CD4-positive, alpha-beta T cell (primary cell): ENCODE results near the gene SNAP25. TPM values are rescaled to one million over a fixed set of nuclear protein-coding genes. Genes with fewer than 3 reads are reported as not detected.

Source experiments
- ATAC-seq: fragments of 200-7000 bp; cut with Tn5 transposase; one replicate; pipeline ENCODE4 v1.10.0; 2022; ENCODE audit warnings: mild to moderate bottlenecking; ENCODE audit not compliant: poor library complexity
- CTCF ChIA-PET: fragments of 350-600 bp; sonication (Branson Sonifier 250); formaldehyde crosslinking; loops from one replicate; lab custom pipeline; 2021; ENCODE audit warnings: antibody characterized with exemption, inconsistent platforms; lab: Charles Lee
- POLR2A ChIA-PET: fragments of 350-600 bp; sonication (Branson Sonifier 250); formaldehyde crosslinking; loops from one replicate; lab custom pipeline; 2021; ENCODE audit warnings: antibody characterized with exemption, inconsistent platforms; lab: Charles Lee
- DNase-seq, 14 experiments: peaks; one replicate each; pipeline ENCODE4 v3.0.0-alpha.2; 2013 to 2020; ENCODE audit warnings: mixed read lengths in 2 of 14
- H3K27ac ChIP-seq, 2 donors: one replicate each; pipeline versions ENCODE4 v1.5.1 to v1.7.0; 2013; ENCODE audit warnings: low read length in 2 of 2, low read depth in 1 of 2, mild to moderate bottlenecking in 1 of 2
- H3K27me3 ChIP-seq, 2 experiments: 1 replicate in 1 of 2; 2 replicates in 1 of 2; pipeline versions ENCODE4 v1.6.1 to v1.7.0; 2013; ENCODE audit warnings: low read length in 2 of 2, control low read depth in 1 of 2, mild to moderate bottlenecking in 1 of 2, moderate library complexity in 1 of 2; ENCODE audit not compliant: insufficient read depth in 2 of 2, control insufficient read depth in 1 of 2
- H3K36me3 ChIP-seq: one replicate; pipeline ENCODE4 v1.6.1; 2013; ENCODE audit warnings: low read length, control low read depth; ENCODE audit not compliant: insufficient read depth
- H3K4me1 ChIP-seq: one replicate; pipeline ENCODE4 v1.6.1; 2013; ENCODE audit warnings: low read length, control low read depth; ENCODE audit not compliant: insufficient read depth
- H3K4me3 ChIP-seq: one replicate; pipeline ENCODE4 v1.5.1; 2013; ENCODE audit warnings: mild to moderate bottlenecking, low read length, moderate library complexity
- H3K9me3 ChIP-seq, 2 experiments: 1 replicate in 1 of 2; 2 replicates in 1 of 2; pipeline versions ENCODE4 v1.6.1 to v1.7.0; 2013; ENCODE audit warnings: low read length in 2 of 2, mild to moderate bottlenecking in 2 of 2, control low read depth in 1 of 2, moderate library complexity in 1 of 2; ENCODE audit not compliant: control insufficient read depth in 1 of 2, insufficient read depth in 1 of 2
- H3K27ac Mint-ChIP-seq: one replicate; pipeline ENCODE4 v1.8.0; 2020; ENCODE audit warnings: mixed read lengths
- H3K27me3 Mint-ChIP-seq: one replicate; pipeline ENCODE4 v1.8.0; 2021; ENCODE audit warnings: mixed read lengths
- H3K36me3 Mint-ChIP-seq: one replicate; pipeline ENCODE4 v1.8.0; 2021; ENCODE audit warnings: low read depth, mixed read lengths
- H3K4me1 Mint-ChIP-seq: one replicate; pipeline ENCODE4 v1.8.0; 2021; ENCODE audit warnings: low read depth, mixed read lengths
- H3K4me3 Mint-ChIP-seq: one replicate; pipeline ENCODE4 v1.8.0; 2020; ENCODE audit warnings: mild to moderate bottlenecking, mixed read lengths
- H3K9me3 Mint-ChIP-seq: one replicate; pipeline ENCODE4 v1.8.0; 2020; ENCODE audit warnings: mixed read lengths
- CTCF ChIP-seq: fragments of 200-600 bp; IDR thresholded peaks from one replicate; pipeline ENCODE4 v1.8.0; 2022; ENCODE audit warnings: antibody characterized with exemption, mild to moderate bottlenecking
- intact Hi-C, 2 experiments: fragments of 100-400 bp; cut with DNase I in 1 of 2; cut with micrococcal nuclease in 1 of 2; formaldehyde crosslinking; loops; one replicate each; pipeline versions ENCODE4 v1.15.1 to v1.9.0; 2023 to 2025; cut with DNase I, micrococcal nuclease
- total RNA-seq, 174 experiments: library from RNA in 2 of 174; stranded (reverse) in 2 of 174; gene quantifications; one replicate each; pipeline ENCODE4 v1.2.3 and lab custom pipeline; 2021 to 2026

The SNAP25 gene
- total RNA-seq, 2 experiments from 2014 or later, result not detected

- CTCF ChIA-PET, result no interaction called here
- peaks cover 0 to 3% of the 10 kb centered on the region in 2 experiments for H3K27me3 ChIP-seq
- no peak for ATAC-seq
- H3K36me3 ChIP-seq, result no peaks in the 10 kb centered on the region
- no peak overlapping the region for H3K4me3 ChIP-seq
- Mint-ChIP-seq H3K27me3 (peaks cover 24% of the 10 kb centered on the region), H3K4me1 (no peaks in the 10 kb centered on the region), H3K9me3 (no peaks in the 10 kb centered on the region), H3K4me3 (no peak overlapping the region), H3K36me3 (no peaks in the 10 kb centered on the region), H3K27ac (no peak overlapping the region)
- no peak overlapping the region for H3K27ac ChIP-seq
- DNase-seq, result no peak
- intact Hi-C loops, result no loop called here
- peaks cover 0 to 14% of the 10 kb centered on the region in 2 experiments for H3K9me3 ChIP-seq
- TF ChIP-seq CTCF, result no peak
- POLR2A ChIA-PET, result no interaction called here
- H3K4me1 ChIP-seq, result no peaks in the 10 kb centered on the region
Measured at GRCh38 chr20:10338426-10339180, 120.0 kb downstream of the SNAP25 start.

GRCh38 chr20:10339609-10340008 is 121.0 kb downstream of the SNAP25 start:
- no peaks in the 10 kb centered on the region for H3K36me3 Mint-ChIP-seq
- POLR2A ChIA-PET, result no interaction called here

GRCh38 chr20:10342152-10342551 is 123.5 kb downstream of the SNAP25 start:
- CTCF ChIA-PET, result no interaction called here
- Mint-ChIP-seq H3K27ac (no peak overlapping the region), H3K4me1 (no peaks in the 10 kb centered on the region), H3K36me3 (no peaks in the 10 kb centered on the region), H3K27me3 (peaks cover 19% of the 10 kb centered on the region), H3K9me3 (no peaks in the 10 kb centered on the region), H3K4me3 (no peak overlapping the region)
- H3K27me3 ChIP-seq, result peaks cover 0 to 3% of the 10 kb centered on the region in 2 experiments
- no peak for TF ChIP-seq CTCF
- H3K27ac ChIP-seq, result no peak overlapping the region
- H3K36me3 ChIP-seq, result no peaks in the 10 kb centered on the region
- DNase-seq (no peak), ATAC-seq (no peak)
- peaks cover 0 to 14% of the 10 kb centered on the region in 2 experiments for H3K9me3 ChIP-seq
- POLR2A ChIA-PET, result no interaction called here
- H3K4me1 ChIP-seq, result no peaks in the 10 kb centered on the region
- H3K4me3 ChIP-seq, result no peak overlapping the region
- intact Hi-C loops, result no loop called here

More at GRCh38 chr20:10339609-10340008, 121.0 kb downstream of the SNAP25 start:
- intact Hi-C loops, result no loop called here
- H3K4me3 Mint-ChIP-seq, result no peak overlapping the region
- CTCF ChIA-PET, result no interaction called here
- Histone ChIP-seq H3K27ac (no peak overlapping the region), H3K4me3 (no peak overlapping the region), H3K9me3 (peaks cover 0 to 14% of the 10 kb centered on the region in 2 experiments), H3K27me3 (peaks cover 0 to 3% of the 10 kb centered on the region in 2 experiments), H3K36me3 (no peaks in the 10 kb centered on the region), H3K4me1 (no peaks in the 10 kb centered on the region)
- DNase-seq, result no peak
- no peak for TF ChIP-seq CTCF
- H3K27me3 Mint-ChIP-seq, result peaks cover 20% of the 10 kb centered on the region
- no peaks in the 10 kb centered on the region for H3K4me1 Mint-ChIP-seq
- H3K27ac Mint-ChIP-seq, result no peak overlapping the region
- no peaks in the 10 kb centered on the region for H3K9me3 Mint-ChIP-seq
- no peak for ATAC-seq
